NK-92 (cell line): ENCODE data around the gene DARS1.
A peak's percentile ranks its signal among the peaks of the same experiment; 100 is the strongest.

Experiments used
- DNase-seq: peaks from one replicate; lab custom pipeline; 2025; ENCODE audit not compliant: unreplicated experiment; lab: John Stamatoyannopoulos, UW

Gene DARS1

DNA sequence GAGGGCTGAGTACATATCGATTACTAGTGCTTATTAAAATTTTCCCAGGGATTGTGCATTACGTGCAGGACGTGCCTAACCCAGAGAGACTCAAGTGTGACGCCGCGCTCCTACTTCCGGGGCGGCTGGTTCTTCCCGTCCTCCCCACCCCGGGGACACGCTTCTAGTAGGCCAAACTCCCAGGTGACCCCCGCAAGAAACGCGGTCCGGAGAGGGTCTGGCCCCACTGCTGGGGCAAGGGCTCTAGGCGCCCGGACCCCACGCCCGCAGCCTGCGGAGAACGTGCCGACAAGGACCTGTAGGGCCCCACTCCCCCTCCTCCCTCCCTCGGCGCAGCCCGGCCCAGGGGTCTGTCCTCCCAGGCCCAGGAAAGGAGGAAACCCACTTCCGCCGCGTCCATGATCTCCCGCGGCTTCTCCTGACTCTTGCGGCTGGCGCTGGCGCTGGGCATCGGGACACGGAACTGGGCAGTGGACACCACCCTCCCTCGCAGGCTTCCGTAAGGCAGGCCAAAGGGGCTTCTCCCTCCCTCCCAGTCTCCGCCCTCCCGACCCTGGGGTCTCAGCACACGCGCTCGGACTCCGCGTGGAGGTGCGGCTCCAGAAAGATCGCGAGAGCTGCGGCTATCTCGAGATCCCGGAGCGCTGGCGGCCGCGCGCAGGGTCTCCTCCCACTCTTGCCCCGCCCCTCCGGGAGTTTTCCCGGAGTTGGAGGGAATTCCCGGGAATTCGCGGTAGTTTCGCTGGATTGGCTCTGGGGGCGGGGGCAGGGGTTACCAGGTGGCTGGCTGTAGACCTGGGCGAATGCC, at the start of gene DARS1:
Gene DARS1, minus strand, starts transcription at position 609 of the 808 bp plus-strand sequence. Its CDS starts 158 bp downstream, at position 451.
- DNase-seq = peak; percentile 16

DNA sequence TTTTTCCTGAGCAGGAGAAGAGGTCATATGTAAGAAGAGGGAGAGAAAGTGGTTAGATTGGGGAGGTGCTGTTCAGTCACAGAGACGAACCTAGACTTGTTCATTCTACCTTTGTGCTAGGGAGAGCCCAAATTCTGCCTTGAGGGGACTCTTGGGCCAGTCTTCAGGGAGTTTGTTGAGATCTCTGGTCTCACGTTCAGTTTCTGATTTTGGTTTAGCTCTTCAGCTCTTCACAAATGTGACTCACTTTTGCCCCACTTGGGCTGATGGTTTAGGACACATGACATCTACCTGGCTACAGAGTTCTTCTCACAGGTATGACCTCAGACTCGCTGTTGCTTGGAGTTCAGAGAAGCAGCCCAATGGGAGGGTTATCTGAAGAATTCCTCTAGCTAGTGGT, 49.2 kb upstream of the DARS1 start:
- DNase-seq = no peak

DNA sequence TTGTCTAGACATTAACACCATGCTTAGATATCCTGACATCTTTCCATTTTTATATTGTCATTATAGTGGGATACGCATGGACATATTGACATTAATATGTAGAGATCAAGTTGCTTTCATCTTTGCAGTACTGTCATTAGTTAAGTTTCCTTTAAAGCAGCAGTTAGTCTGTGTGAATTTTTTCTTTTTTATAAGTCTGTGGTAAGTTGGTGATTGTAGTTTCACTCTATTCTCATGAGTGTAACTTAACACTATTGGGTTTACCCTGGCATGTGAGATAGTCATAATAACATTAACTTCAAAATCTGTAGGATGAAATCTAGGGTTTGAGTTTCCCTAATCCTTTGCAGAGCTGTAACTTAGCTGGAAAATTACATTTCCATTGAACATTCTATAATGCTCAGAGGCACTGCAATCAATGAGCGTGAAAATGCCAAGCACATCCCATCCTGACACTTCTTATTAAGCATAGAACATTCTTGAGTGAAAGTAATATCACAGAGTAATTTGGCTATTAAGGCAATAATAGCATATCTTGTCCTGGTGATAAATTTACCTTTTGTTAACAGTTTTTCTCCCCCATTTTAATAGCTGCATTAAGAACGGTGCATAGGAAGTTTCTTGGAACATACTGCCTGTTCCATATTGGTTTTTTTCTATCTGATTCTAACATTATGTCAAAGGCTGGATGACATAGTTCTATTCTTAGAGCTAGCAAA, 47.5 kb upstream of the DARS1 start:
- no peak for DNase-seq

DNA sequence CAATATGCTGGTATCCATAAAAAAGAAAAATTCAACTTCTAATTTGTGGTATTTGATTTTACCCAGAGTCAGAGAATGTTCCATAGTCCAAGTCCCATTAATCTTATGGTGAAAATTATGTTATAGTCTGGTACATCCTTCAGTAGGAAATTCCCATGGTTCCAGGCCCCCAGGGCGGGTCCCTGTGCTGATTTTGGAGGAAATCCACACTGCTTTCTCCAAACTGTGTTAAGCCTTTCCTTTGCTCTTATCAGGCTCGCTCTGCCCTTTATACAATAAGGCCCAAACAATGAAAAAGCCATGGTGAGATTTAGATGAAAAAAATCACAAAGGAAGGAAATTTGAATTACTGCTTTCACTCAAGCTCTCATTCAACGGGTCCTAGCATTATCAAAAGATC, 46.8 kb upstream of the DARS1 start:
- DNase-seq = no peak

DNA sequence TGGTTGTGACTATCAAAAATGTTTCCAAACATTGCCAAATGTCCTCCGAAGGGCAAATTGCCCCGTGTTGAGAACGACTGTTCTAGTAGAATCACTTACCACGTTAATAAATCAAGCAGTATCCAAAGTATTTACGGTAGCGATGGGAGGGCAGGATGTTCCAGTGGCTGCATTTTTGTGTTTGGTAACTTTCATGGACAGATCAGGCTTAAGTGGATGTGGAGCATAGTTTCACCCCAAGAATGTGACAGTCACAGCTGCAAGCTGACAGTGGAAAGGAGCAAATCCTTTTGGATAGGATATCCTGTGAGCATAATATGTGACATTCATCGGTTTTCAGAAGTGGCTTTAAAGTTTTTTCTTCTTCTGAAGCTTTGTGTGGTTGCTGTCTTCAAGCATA, 46.3 kb upstream of the DARS1 start:
- DNase-seq = no peak

DNA sequence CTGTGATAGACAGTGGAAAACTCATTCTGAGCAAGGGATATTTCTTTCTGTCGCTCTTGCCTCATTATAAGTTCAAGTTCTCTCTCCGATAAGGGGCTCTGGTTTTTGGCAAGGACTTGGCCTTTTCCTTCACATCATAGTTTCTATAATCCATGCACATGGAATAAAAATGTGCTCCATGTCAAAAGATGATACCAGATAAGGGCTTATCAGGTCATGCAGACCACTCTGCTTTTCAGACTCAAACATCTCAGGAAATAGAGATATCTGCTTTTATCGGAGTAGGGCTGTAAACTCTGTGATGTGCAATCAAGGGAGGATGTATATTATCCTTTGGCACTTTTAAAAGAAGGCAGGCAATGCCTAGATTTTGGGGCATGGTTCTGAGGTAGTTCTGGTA, 45.0 kb upstream of the DARS1 start:
- DNase-seq = no peak

DNA sequence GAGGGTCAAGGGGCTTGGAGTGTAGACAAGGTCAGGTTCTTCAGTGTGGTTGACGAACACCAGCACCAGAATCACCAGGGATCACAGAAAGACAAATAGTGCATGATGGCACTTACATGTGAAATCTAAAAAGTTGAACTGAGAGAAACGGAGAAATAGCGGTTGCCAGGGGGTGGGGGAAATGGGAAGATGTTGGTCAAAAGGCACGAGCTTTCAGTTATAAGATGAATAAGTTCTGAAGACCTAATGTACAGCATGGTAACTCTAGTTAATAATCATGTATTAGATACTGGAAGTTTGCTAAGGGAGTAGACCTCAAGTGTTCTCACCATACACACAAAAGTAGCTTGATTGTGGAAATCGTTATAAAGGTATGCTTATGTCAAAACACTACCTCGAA, 43.7 kb upstream of the DARS1 start:
- no peak for DNase-seq

DNA sequence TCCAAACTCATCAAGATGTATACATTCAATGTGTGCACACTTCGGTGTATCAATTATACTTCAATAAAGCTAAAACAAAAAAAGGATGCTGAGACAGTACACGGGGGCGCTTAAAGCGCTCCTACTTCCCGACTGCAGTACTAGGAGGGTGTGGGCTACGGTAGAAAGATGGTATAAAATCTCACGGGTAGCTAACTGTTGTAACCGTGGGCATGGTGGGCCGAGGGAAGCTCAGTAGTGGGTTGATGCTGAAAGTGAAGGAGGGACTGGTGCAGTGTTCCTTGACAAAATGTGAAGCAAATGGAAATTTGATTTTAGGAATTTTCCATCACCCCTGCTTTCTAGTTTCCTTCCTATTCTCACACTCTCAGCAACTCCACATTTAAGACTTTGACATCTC, 42.6 kb upstream of the DARS1 start:
- no peak for DNase-seq

DNA sequence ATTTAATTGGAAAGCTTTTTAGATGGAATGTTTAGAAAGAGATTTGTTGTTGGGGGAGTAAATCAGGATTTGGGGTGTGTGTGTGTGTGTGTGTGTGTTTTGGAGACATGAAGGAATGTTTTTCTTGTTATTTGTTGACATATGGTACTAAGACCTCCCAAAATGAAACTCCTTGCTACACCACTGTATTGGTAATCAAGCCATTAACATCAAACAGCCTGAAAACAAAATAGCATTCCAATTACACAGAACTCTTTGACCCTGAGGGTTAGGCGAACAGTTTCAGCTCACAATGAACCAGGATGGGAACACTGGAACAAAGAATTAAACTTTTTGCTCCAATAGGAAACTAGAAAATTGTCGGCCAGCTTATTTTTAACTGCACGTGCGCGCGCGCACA, 41.7 kb upstream of the DARS1 start:
- no peak for DNase-seq

DNA sequence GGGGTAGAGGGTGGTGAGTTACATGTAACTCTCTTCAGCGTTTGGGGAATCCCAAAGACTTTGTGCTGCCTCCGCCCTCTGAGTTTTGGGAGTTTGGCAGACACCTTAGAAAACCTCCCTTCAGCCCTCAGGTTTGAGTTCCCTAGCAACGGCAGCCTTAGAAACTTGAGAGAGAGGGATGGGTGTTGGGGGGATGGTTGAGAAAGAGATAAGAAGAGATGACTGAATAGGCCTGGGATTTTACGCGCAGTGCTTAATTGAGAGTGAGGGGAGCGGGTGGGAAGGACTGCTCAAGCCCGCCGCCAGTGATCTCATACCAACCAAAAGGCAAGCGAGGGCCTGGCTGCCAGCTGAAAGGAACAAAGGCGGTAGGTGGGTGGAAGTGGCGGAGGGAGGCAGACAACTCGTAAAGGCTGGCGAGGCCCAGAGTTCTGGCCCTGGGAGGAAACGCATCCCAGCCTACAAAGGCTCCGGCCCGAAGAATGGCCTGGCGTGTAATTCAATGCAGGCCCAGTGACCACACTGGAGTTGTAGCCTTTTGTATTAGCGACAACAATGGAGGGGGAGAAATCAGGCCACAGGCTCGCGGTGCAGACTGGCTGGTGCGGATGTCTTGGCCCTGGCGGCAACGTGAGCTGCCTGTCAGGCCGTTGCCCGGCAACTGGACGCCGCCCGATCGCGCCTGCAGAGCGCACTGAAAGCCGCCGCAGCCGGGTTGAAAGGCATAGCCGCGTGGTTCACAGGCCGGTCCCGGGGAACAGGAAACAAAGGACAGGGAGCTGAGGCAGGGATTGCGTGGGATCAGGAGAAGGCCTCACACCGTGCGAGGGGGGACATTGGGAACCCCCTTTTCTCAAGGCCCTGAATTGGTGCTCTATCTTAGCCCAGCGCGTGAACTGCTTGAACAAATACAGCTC, 39.9 kb upstream of the DARS1 start:
- DNase-seq = no peak

DNA sequence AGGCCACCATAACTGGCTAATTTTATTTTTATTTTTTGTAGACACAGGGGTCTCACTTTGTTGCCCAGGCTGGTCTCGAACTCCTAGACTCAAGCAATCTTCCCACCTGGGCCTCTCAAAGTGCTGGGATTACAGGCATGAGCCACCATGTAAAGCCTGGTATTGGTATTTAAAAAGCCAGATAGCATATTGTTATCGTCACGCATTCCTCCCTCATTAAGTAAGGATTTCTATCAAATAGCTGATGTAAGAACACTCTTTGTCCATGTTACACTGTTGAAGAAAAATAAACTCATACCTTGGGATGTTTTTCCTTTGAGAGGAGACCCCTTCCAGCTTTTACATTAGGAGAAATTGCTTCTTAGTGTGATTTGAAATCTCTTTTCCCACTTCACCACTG, 39.2 kb upstream of the DARS1 start:
- DNase-seq = no peak

DNA sequence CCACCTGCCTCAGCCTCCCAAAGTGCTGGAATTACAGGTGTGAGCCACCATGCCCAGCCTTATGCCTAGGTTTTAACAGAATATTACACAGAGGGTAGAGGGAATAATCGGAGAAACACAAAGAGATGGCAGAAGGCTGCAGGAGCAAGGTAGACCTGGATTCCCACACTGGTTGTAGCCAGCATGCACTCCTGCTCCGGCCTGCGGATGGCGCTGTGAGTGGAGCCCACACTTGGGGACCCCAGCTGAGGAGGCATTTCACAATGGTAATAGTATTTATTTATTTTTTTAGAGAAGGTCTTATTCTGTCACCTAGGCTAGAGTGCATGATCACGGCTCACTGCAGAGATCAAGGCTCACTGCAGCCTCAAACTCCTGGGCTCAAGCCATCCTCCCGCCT, 38.8 kb upstream of the DARS1 start:
- DNase-seq = no peak

DNA sequence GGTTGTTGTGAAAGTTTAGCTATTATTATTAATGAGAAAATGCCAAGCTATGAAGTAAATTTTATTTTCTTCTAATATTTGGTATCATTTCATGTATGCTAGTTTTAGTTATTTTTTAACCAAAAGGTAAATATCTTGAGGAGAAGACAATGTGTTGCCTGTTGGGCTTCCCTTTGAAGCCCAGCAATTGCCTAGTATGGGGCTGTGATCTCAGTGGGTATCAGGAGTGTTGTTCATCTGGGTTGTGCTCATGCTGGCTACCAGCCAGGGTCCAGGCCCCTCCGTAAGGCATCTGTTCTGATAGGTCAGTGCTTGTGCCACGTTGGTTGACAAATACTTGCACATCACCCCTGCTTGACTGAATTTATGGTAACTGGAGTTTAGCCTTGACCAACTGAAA, 38.0 kb upstream of the DARS1 start:
- DNase-seq = no peak

DNA sequence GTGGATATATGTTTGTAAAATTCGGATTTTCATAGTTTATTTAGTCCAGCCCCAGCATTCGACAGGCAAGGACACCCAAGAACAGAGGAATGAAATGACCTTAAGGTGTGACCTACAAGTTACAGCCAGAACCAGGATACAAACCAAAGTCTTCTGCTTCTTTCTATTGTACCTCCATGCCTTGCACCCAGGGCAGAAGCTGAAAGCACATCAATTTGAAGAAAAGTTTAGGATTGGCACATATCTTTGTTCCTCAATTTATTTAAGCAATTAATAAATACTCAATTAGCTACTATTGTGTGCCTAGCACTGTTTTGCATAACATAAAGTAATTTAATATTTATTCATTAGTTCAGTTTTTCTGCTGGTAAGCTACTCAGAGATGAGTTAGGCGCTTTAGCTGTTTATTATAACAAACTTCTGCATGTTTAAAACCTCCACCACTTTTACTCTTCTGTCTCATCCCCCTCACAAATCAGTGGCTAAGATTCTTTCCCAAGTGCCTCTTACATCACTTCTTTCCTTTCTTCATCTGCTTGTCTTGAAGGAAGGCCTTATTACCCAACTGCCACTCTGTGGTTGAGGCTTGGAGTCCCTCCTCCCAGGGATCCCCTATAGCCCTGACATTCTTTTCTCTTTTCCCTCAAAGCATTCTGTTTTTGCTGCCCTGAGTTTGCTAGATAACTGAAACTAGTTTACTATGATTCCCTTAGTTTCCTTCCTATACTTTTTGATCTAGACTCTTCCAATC, 37.1 kb upstream of the DARS1 start:
- DNase-seq = no peak

DNA sequence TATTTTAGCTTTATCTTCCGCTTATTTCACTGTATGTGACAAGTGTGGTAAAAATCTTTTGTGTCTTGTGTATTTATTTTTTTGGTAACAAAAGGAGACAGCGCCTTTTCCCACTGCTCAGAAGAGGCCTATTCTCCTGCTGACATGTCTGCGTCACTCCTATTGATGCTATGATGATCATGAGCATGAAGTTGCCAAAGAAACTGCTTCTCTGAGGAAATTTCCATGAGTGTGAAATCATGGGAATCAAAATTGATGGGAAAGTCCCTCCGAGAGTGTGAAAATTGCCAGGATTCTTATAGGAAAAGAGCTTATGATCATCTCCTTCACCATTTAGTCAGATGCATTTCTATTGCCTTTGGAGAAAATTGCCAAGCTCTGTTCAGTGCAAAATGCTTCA, 36.5 kb upstream of the DARS1 start:
- no peak for DNase-seq

DNA sequence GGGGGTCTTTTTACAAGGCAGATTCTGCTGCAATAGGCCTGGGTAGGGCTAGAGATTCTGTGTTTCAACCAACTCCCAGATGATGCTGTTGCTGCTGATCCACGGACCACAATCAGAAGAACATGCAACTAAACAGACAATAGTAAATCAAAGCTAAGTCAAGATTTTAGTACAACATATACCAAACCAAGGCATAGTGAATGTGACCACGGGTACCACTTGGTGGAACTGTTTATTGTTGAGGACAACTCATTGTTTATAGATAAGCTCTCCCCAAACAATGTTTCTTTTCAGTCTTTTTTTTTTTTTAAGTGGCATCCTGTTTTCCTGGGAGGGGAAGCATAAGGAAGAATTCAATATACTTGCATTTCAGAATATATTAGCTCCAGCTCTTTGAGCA, 36.0 kb upstream of the DARS1 start:
- DNase-seq = no peak

DNA sequence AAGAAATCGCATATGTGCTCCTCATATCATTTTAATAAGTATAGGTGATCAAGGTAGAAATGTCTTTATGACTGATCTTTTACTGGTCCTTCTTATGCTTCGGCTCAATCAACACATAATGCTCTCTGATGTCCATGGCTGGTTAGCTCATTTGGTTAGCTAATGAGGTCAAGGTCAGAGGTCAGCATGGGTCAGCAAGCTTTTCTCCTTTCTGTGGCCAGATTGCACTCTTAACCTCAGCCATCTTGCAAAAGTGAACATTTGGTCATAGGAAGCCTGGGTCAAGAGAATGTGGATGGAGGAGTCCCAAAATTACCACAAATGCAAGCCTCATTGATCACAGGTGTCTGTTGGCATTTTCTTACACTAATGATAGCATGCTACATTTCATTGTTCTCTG, 35.4 kb upstream of the DARS1 start:
- DNase-seq = no peak

DNA sequence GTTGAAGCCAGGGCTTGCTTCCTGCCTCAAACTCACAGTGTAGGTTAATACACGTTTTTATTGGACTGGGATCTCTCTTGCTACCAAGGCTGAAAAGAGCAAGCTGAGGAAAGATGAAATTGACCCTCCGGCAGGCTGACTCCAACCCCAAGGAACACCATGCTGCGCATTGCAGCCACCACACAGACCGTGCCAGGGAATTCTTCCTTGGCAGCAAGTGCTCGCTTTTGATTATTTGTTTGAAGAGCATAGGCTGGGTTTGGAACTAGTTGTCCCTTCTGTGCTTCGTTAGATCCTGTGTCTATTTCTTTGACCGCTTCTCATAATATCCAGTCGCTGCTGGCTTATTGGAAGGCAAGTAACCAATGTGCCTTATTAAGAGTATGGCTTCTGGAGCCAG, 34.4 kb upstream of the DARS1 start:
- DNase-seq = no peak

DNA sequence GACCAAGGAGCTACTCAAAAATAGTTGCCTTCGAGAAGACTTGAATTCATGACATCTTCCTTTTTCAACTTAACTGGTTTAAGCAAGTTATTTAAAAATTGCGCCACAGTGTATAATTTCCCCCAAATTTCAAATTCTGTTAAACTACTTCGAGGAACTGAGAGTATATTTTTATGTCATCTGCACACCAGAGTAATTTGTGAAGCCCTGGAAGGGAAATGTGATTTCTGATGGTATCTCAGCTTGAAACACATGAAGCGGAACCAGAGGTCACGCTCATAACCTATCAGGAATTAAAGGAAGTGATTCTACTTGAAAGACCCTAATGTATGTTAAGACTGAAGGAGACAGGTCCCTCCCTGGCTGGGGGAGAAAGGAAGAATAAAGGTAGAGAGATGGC, 33.9 kb upstream of the DARS1 start:
- DNase-seq = no peak

DNA sequence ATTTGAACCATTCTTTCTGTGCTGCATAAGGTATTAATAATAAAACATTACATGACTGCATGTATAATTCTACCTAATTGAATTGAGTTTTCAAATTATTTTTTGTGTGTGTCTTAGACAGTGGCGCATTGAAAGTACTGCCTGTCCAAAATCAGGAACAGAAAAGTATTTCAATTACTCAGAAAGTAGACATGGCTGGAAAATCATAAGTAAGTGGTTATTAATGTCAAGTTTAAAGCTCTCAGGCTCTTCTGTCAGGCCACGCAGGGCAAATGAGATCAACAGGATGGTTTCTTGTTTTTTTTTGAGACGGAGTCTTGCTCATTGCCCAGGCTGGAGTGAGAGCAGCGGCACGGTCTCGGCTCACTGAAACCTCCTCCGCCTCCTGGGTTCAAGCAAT, 32.4 kb upstream of the DARS1 start:
- no peak for DNase-seq

DNA sequence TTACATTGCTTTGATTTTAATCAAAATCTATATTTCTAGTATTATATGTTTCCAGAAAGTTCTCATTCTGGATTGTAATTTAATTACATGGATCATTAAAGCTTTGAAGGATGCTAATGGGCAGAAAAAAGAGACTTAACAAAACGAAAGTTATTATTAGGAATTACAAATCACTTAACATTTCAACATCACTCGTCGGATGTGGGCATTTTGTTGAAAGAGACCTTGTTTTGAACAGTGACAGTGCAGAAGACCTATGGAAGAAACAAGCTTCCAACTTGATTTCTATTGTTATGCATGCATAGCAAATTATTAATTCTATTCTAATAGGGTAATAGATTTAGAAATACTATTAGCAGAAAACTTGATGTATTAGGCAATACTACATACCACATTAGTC, 31.4 kb upstream of the DARS1 start:
- DNase-seq = no peak
